Astrocyte (in vitro differentiated cells and primary cell): Measurements from ENCODE around the gene LYG2. TPM values are rescaled to one million over a fixed set of nuclear protein-coding genes. Genes with fewer than 3 reads are reported as not detected.

Experiments
- DNase-seq: peaks from one replicate; pipeline ENCODE4 v3.0.0-alpha.2; 2010; ENCODE audit warnings: low read depth
- FAIRE-seq: peaks from 2 replicates; lab custom pipeline; 2011; peaks lifted over from hg19 to GRCh38; lab: Jason Lieb, UNC
- H2AFZ ChIP-seq: 2 replicates; pipeline ENCODE4 v1.6.0; 2012; ENCODE audit warnings: low read depth, low read length, inconsistent platforms
- H3K27ac ChIP-seq: 2 replicates; pipeline ENCODE4 v1.5.1; 2011; ENCODE audit warnings: low read depth, low read length, inconsistent platforms
- H3K27me3 ChIP-seq: 2 replicates; pipeline ENCODE4 v1.6.0; 2011; ENCODE audit warnings: low read length, inconsistent platforms; ENCODE audit not compliant: insufficient read depth
- H3K36me3 ChIP-seq: 2 replicates; pipeline ENCODE4 v1.5.1; 2011; ENCODE audit warnings: low read length, inconsistent platforms; ENCODE audit not compliant: insufficient read depth
- H3K4me1 ChIP-seq: 2 replicates; pipeline ENCODE4 v1.5.1; 2011; ENCODE audit warnings: low read length, inconsistent platforms; ENCODE audit not compliant: insufficient read depth
- H3K4me2 ChIP-seq: 2 replicates; pipeline ENCODE4 v1.6.0; 2012; ENCODE audit warnings: low read length, inconsistent platforms
- H3K4me3 ChIP-seq: 2 replicates; pipeline ENCODE4 v1.5.1; 2011; ENCODE audit warnings: low read depth, mild to moderate bottlenecking, low read length, inconsistent platforms; ENCODE audit not compliant: insufficient read depth
- H3K79me2 ChIP-seq: 2 replicates; pipeline ENCODE4 v1.6.0; 2012; ENCODE audit warnings: mild to moderate bottlenecking, low read length, inconsistent platforms; ENCODE audit not compliant: insufficient read depth
- H3K9ac ChIP-seq: 2 replicates; pipeline ENCODE4 v1.6.0; 2012; ENCODE audit warnings: mild to moderate bottlenecking, low read length, inconsistent platforms
- H3K9me3 ChIP-seq: 2 replicates; pipeline ENCODE4 v1.5.1; 2012; ENCODE audit warnings: low read depth, mild to moderate bottlenecking, low read length, inconsistent platforms; ENCODE audit not compliant: insufficient read depth
- H4K20me1 ChIP-seq: 2 replicates; pipeline ENCODE4 v1.6.0; 2012; ENCODE audit warnings: low read length, inconsistent platforms; ENCODE audit not compliant: insufficient read depth
- H3K27ac Mint-ChIP-seq: one replicate; pipeline ENCODE4 v1.8.0; 2021; ENCODE audit warnings: mild to moderate bottlenecking, mixed read lengths; ENCODE audit not compliant: unreplicated experiment
- H3K27me3 Mint-ChIP-seq: one replicate; pipeline ENCODE4 v1.8.0; 2021; ENCODE audit warnings: low read depth, mixed read lengths; ENCODE audit not compliant: unreplicated experiment
- H3K36me3 Mint-ChIP-seq: one replicate; pipeline ENCODE4 v1.8.0; 2021; ENCODE audit warnings: low read depth, mixed read lengths; ENCODE audit not compliant: unreplicated experiment
- H3K4me1 Mint-ChIP-seq: one replicate; pipeline ENCODE4 v1.8.0; 2021; ENCODE audit warnings: low read depth, mixed read lengths; ENCODE audit not compliant: unreplicated experiment
- H3K4me3 Mint-ChIP-seq: one replicate; pipeline ENCODE4 v1.8.0; 2021; ENCODE audit warnings: mild to moderate bottlenecking, moderate library complexity, mixed read lengths; ENCODE audit not compliant: unreplicated experiment
- H3K9me3 Mint-ChIP-seq: one replicate; pipeline ENCODE4 v1.8.0; 2021; ENCODE audit warnings: mild to moderate bottlenecking, mixed read lengths; ENCODE audit not compliant: unreplicated experiment
- EZH2 ChIP-seq: IDR thresholded peaks from 2 replicates; pipeline ENCODE4 v1.6.1; 2012; ENCODE audit warnings: mild to moderate bottlenecking, low read length, inconsistent platforms; ENCODE audit not compliant: insufficient read depth
- total RNA-seq: library from RNA; stranded (reverse); gene quantifications from 2 replicates; pipeline ENCODE4 v1.2.1, GENCODE V29; 2021
- TF ChIP-seq, protein P1 (sequence below): IDR thresholded peaks from 2 replicates; pipeline ENCODE4 v1.5.1; 2011; ENCODE audit warnings: low read depth, mild to moderate bottlenecking, inconsistent platforms, low read length, moderate library complexity; ENCODE audit not compliant: insufficient read depth

The LYG2 gene
- total RNA-seq, 1 donor from 2014 or later = not detected

DNA sequence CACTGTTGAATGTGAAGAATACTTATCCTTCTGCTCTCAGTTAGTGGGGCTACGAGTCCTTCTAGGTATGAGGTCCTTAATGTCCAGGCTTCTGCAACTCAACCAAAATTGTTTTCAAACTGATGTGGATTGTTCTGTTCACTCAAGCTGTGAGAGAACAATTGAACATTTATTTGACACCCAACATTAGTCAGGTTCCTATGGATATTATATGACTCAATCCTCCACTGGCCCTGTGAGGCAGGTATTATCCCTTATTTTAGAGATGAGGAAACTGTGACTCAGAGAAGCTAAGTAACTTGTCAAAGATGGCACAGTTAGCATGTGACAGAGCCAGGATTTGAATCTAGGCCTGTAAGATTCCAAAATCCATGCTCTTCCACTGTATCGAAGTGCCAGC, 1.2 kb upstream of the LYG2 start:
- Histone ChIP-seq H3K4me3 (no peak overlapping the region), H3K27me3 (no peaks in the 10 kb centered on the region), H3K4me2 (no peak overlapping the region), H3K36me3 (no peaks in the 10 kb centered on the region), H3K4me1 (peaks cover 7% of the 10 kb centered on the region), H4K20me1 (no peaks in the 10 kb centered on the region), H3K9ac (no peak overlapping the region), H3K9me3 (no peaks in the 10 kb centered on the region), H3K27ac (no peak overlapping the region), H2AFZ (no peak overlapping the region), H3K79me2 (no peaks in the 10 kb centered on the region)
- no peak overlapping the region for H3K27ac Mint-ChIP-seq
- TF ChIP-seq EZH2 = no peak
- H3K36me3 Mint-ChIP-seq = peaks cover 1% of the 10 kb centered on the region
- FAIRE-seq (no peak), DNase-seq (no peak)
- peaks cover 6% of the 10 kb centered on the region for H3K4me1 Mint-ChIP-seq
- no peak overlapping the region for H3K4me3 Mint-ChIP-seq
- H3K27me3 Mint-ChIP-seq = peaks cover 3% of the 10 kb centered on the region
- peaks cover 3% of the 10 kb centered on the region for H3K9me3 Mint-ChIP-seq

DNA sequence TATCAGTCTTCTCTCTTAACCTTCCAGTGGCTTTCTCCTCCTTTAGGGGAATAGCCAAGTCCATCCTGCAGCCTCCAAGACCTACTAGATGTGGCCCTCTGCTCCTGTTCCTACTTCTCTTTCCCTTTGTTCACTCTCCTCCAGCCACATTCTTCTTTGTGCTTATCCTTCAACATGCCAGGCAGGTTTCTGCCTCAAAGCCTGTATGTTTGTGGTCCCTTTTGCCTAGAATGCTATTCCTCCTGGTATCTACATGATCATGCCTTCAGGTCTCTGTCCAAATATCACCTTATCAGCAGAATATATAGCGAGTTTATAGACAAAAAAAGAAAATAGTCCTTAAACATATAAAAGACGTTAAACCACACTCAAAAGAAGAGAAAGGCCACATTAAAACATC, 5.5 kb downstream of the LYG2 start:
- no peak overlapping the region for H3K4me3 ChIP-seq
- Mint-ChIP-seq H3K27me3 (peaks cover 2% of the 10 kb centered on the region), H3K36me3 (peaks cover 4% of the 10 kb centered on the region), H3K4me1 (no peaks in the 10 kb centered on the region), H3K27ac (no peak overlapping the region), H3K9me3 (peaks cover 3% of the 10 kb centered on the region), H3K4me3 (no peak overlapping the region)
- FAIRE-seq (no peak), DNase-seq (no peak)
- no peaks in the 10 kb centered on the region for H4K20me1 ChIP-seq
- no peaks in the 10 kb centered on the region for H3K36me3 ChIP-seq
- no peaks in the 10 kb centered on the region for H3K4me1 ChIP-seq
- no peak overlapping the region for H3K4me2 ChIP-seq
- no peak overlapping the region for H2AFZ ChIP-seq
- H3K27me3 ChIP-seq = no peaks in the 10 kb centered on the region
- H3K79me2 ChIP-seq = no peaks in the 10 kb centered on the region
- H3K9ac ChIP-seq = no peak overlapping the region
- no peak for TF ChIP-seq EZH2
- TF ChIP-seq, protein P1, sequence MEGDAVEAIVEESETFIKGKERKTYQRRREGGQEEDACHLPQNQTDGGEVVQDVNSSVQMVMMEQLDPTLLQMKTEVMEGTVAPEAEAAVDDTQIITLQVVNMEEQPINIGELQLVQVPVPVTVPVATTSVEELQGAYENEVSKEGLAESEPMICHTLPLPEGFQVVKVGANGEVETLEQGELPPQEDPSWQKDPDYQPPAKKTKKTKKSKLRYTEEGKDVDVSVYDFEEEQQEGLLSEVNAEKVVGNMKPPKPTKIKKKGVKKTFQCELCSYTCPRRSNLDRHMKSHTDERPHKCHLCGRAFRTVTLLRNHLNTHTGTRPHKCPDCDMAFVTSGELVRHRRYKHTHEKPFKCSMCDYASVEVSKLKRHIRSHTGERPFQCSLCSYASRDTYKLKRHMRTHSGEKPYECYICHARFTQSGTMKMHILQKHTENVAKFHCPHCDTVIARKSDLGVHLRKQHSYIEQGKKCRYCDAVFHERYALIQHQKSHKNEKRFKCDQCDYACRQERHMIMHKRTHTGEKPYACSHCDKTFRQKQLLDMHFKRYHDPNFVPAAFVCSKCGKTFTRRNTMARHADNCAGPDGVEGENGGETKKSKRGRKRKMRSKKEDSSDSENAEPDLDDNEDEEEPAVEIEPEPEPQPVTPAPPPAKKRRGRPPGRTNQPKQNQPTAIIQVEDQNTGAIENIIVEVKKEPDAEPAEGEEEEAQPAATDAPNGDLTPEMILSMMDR = no peak
- H3K9me3 ChIP-seq = no peaks in the 10 kb centered on the region
- H3K27ac ChIP-seq = no peak overlapping the region

DNA sequence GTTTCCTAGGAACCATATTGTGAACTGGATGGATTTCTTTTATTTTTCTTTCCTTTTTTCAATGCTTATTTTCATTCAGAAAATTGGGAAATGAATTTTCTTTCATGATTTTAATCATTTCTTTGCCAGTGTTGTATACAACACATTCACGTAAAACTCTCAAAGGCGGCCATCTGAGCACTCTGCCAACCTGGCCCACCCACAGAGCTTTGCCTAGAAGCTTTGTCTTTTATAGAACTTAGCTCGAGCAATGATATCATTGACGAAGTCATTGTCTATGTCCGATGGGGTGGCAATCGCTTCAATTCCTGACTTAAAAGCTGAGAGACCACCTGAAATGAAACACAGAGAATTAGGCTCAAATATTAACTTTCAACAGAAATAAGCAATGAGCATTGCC, 13.3 kb downstream of the LYG2 start:
- H3K9me3 ChIP-seq = no peaks in the 10 kb centered on the region
- DNase-seq (no peak), FAIRE-seq (no peak)
- no peaks in the 10 kb centered on the region for H3K79me2 ChIP-seq
- H3K36me3 Mint-ChIP-seq = no peaks in the 10 kb centered on the region
- no peak overlapping the region for H2AFZ ChIP-seq
- H4K20me1 ChIP-seq = no peaks in the 10 kb centered on the region
- no peak overlapping the region for H3K27ac Mint-ChIP-seq
- H3K4me2 ChIP-seq = no peak overlapping the region
- no peaks in the 10 kb centered on the region for H3K27me3 ChIP-seq
- H3K4me1 ChIP-seq = no peaks in the 10 kb centered on the region
- no peak overlapping the region for H3K9ac ChIP-seq
- no peaks in the 10 kb centered on the region for H3K4me1 Mint-ChIP-seq
- no peaks in the 10 kb centered on the region for H3K9me3 Mint-ChIP-seq
- no peak for TF ChIP-seq EZH2
- TF ChIP-seq, protein P1 = no peak
- no peak overlapping the region for H3K4me3 ChIP-seq
- H3K27ac ChIP-seq = no peak overlapping the region
- no peaks in the 10 kb centered on the region for H3K27me3 Mint-ChIP-seq
- no peaks in the 10 kb centered on the region for H3K36me3 ChIP-seq
- H3K4me3 Mint-ChIP-seq = no peak overlapping the region
